Testis (tissue), 3 donors: Measurements from ENCODE around the gene CROCC2. TPM values are rescaled to one million over a fixed set of nuclear protein-coding genes. Genes with fewer than 3 reads are reported as not detected.

Experiments used
- DNase-seq: peaks from one replicate; pipeline ENCODE4 v3.0.0-alpha.2; 2019
- H3K27ac ChIP-seq, 2 donors: fragments of 200-600 bp; sonication (generic); one replicate each; pipeline ENCODE4 v1.5.1; 2019
- H3K27me3 ChIP-seq: fragments of 200-600 bp; sonication (generic); one replicate; pipeline ENCODE4 v1.5.1; 2019
- H3K36me3 ChIP-seq: fragments of 200-600 bp; sonication (generic); one replicate; pipeline ENCODE4 v1.5.1; 2017; ENCODE audit warnings: low read depth; ENCODE audit errors: missing control alignments
- H3K4me1 ChIP-seq: fragments of 200-600 bp; sonication (generic); one replicate; pipeline ENCODE4 v1.5.1; 2019
- H3K4me3 ChIP-seq, 2 donors: fragments of 200-600 bp; sonication (generic); one replicate each; pipeline ENCODE4 v1.5.1; 2017 to 2019
- H3K9me3 ChIP-seq: fragments of 200-600 bp; sonication (generic); one replicate; pipeline ENCODE4 v1.5.1; 2017
- CTCF ChIP-seq, 3 experiments: fragments of 450-650 bp in 2 of 3; fragments of 200-600 bp in 1 of 3; sonication (generic) in 1 of 3; IDR thresholded peaks; one replicate each; pipeline ENCODE4 v1.5.1; 2016 to 2019; ENCODE audit warnings: antibody characterized with exemption in 3 of 3, mild to moderate bottlenecking in 2 of 3, moderate library complexity in 1 of 3
- POLR2A ChIP-seq: fragments of 450-650 bp; IDR thresholded peaks from one replicate; pipeline ENCODE4 v1.6.1; 2017; ENCODE audit warnings: antibody characterized with exemption, mild to moderate bottlenecking, moderate library complexity
- WGBS, 2 donors: methylation state at CpG; one replicate each; pipeline ENCODE4 v1.1.5; 2018; 5-methylcytosine and 5-hydroxymethylcytosine counted together
- intact Hi-C: fragments of 100-400 bp; cut with DNase I; formaldehyde crosslinking; loops from one replicate; pipeline ENCODE4 v1.15.1; 2023; ENCODE audit warnings: low total_unique reads
- polyA plus RNA-seq: library from polyadenylated mRNA; stranded (reverse); fragments of 350-450 nt; fragmentation: Illumina TruSeq; extraction: RNeasy Lipid Tissue Mini Kit (QIAGEN cat#74804); gene quantifications from one replicate; pipeline ENCODE4 v1.2.3, GENCODE V29; 2014; ENCODE audit warnings: low read depth, low replicate concordance; ENCODE audit not compliant: insufficient read depth
- total RNA-seq, 2 donors: library from RNA; depleted of rRNA; stranded (reverse); fragments of >200 nt; gene quantifications; one replicate each; pipeline ENCODE4 v1.2.3, GENCODE V29; 2016

Gene CROCC2
- total and polyA plus RNA-seq, 3 donors from 2014 or later: 0.43 to 0.55 (median 0.51) TPM

- no peaks in the 10 kb centered on the region for H3K36me3 ChIP-seq
- H3K4me1 ChIP-seq: peaks cover 73% of the 10 kb centered on the region
- TF ChIP-seq CTCF (IDR thresholded peaks at IDR 0.05): no peak
- no peak for TF ChIP-seq POLR2A
- no peak overlapping the region for H3K4me3 ChIP-seq
- 73 to 97% methylated on average over 5 to 13 of the region's 13 CpGs for WGBS, 2 donors
- intact Hi-C loops: loop anchor here (10.0 kb wide), 1 partner anchor 82 kb away; no protein-coding TSS in a partner anchor
- no peaks in the 10 kb centered on the region for H3K27me3 ChIP-seq
- no peaks in the 10 kb centered on the region for H3K9me3 ChIP-seq
- peak overlapping the region; percentile 85 to 89 for H3K27ac ChIP-seq
- DNase-seq: no peak
These were observed 90.7 kb downstream of the CROCC2 start for GRCh38 chr2:240996834-240997140.

DNA sequence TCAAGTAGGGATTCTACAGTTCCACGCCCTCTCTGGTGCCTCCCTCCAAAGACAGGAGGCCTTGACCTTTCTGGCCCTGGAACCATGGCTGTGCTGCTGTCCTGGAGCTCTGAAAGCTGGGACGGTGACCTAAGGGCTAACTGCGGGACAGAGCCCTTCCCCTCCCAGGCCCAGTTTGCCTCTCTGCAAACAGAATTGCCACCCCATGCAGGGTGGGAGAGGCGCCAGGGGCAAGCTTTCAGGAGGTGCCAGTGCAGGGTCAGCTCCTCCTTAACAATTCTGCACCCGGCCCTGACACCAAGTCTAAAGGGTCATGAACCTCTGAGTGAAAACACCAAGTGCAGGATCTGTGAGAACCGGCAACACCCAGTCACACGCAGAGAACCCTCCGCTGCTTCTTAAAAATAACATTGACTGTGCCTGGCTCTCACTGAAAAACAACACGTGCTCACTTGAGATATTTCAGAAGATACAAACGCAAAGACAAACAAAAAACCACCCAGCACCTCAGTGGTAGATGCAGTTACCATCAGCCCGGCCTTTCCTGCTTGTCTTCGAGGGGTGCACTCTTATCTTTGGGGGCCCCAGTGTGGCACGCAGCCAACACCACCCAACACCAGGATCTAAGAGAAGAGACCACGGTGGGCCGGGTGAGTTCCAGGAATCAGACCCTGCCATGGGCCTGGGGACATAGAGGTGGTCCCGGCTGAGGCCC, 91.2 kb downstream of the CROCC2 start:
- peak overlapping the region; percentile 72 to 74 for H3K4me3 ChIP-seq
- WGBS, 2 donors: 21 to 44% methylated on average over 10 to 16 of the region's 16 CpGs
- DNase-seq: peak; percentile 74
- H3K9me3 ChIP-seq: no peaks in the 10 kb centered on the region
- TF ChIP-seq POLR2A (no peak), CTCF (IDR thresholded peaks at IDR 0.05) (no peak)
- no peaks in the 10 kb centered on the region for H3K36me3 ChIP-seq
- intact Hi-C loops: loop anchor here (10.0 kb wide), 1 partner anchor 82 kb away; no protein-coding TSS in a partner anchor
- no peaks in the 10 kb centered on the region for H3K27me3 ChIP-seq
- H3K4me1 ChIP-seq: peaks cover 68% of the 10 kb centered on the region
- peak overlapping the region; percentile 85 to 89 for H3K27ac ChIP-seq

DNA sequence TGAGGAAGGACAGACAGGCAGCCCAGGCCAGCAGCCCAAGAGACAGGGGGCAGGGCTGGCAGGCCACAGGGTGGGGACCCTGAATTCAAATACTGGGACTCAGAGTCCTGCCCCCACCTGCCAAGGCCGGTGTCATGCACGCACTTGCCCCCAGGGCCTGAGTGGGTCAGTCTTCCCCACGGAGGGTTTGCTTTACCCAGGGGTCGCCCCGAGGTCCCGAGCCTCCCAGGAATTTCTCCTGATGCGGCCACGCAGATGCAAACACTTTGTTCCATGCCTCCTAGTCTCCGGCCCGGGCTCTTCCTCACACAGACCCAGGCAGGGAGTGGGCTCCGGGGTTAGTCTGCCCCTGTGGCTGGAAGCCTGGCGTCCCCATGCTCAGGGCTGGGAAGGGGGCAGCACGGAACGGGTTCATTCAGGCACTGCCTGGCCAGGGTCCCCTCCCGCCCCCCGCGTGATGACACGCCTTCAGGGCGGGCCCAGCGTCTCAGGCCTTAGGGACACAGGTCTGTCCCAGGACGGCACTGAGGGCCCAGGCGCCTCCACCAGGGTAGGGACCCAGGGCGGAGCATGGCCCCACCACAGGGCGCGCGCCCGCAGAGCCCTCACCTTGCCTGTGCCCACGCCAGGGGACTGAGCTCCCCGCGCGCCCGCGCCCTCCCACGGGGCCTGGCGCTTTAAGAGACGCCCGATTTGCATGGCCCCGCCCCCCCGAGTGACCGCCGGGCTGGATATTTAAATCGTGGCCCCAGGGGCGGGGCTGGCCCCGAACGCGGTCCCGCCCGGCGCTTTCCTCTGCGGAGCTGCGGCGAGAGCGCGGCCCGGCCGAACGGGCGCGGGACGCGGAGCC, 91.9 kb downstream of the CROCC2 start, which contains the start of gene SNED1:
SNED1 (plus strand) TSS at position 763 of the 850 bp plus-strand sequence. CDS start 220 bp downstream, outside the sequence.
- WGBS, 2 donors: 0 to 3% methylated on average over 1 to 46 of the region's 61 CpGs
- Histone ChIP-seq H3K36me3 (no peaks in the 10 kb centered on the region), H3K4me3 (peak within 1 kb of the TSS; percentile 72 to 74), H3K4me1 (peaks cover 60% of the 10 kb centered on the region), H3K27ac (peak within 1 kb of the TSS; percentile 85 to 89), H3K9me3 (no peaks in the 10 kb centered on the region), H3K27me3 (no peaks in the 10 kb centered on the region)
- peak; percentile 95 for DNase-seq
- TF ChIP-seq CTCF (IDR thresholded peaks at IDR 0.05): peak in 1 of 3 experiments; percentile 15
- TF ChIP-seq POLR2A: peak; percentile 47
- intact Hi-C loops: loop anchor here (10.0 kb wide), 1 partner anchor 83 kb away; no protein-coding TSS in a partner anchor

- peak overlapping the region in 1 of 2 donors; percentile 89 for H3K27ac ChIP-seq
- DNase-seq: no peak
These were observed 92.5 kb downstream of the CROCC2 start for GRCh38 chr2:240998706-240998994.

More at GRCh38 chr2:240998706-240998994, 92.5 kb downstream of the CROCC2 start:
- no peaks in the 10 kb centered on the region for H3K36me3 ChIP-seq
- no peaks in the 10 kb centered on the region for H3K9me3 ChIP-seq
- WGBS, 2 donors: 0% methylated on average over 49 of the region's 51 CpGs; no CpG with 5 or more reads in 1 of the 2 donors
- peaks cover 55% of the 10 kb centered on the region for H3K4me1 ChIP-seq
- peak overlapping the region; percentile 67 to 72 for H3K4me3 ChIP-seq
- H3K27me3 ChIP-seq: no peaks in the 10 kb centered on the region
- TF ChIP-seq POLR2A (no peak), CTCF (IDR thresholded peaks at IDR 0.05) (no peak)
- intact Hi-C loops: loop anchor here (10.0 kb wide), 1 partner anchor 84 kb away; no protein-coding TSS in a partner anchor
